Activated T-helper 9 cell treated with anti-CD3 and anti-CD28 coated beads, Interleukin-2, amount 50 U/mL, for 16 hours (primary cell): ENCODE measurements around the gene HPRT1.

Source experiments
- DNase-seq: peaks from one replicate; pipeline ENCODE4 v3.0.0-alpha.2; 2020; ENCODE audit warnings: low read depth

HPRT1 gene

DNA sequence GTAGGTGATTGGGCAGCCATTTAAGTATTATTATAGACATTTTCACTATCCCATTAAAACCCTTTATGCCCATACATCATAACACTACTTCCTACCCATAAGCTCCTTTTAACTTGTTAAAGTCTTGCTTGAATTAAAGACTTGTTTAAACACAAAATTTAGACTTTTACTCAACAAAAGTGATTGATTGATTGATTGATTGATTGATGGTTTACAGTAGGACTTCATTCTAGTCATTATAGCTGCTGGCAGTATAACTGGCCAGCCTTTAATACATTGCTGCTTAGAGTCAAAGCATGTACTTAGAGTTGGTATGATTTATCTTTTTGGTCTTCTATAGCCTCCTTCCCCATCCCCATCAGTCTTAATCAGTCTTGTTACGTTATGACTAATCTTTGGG, 16.3 kb downstream of the HPRT1 start:
- DNase-seq: no peak

DNA sequence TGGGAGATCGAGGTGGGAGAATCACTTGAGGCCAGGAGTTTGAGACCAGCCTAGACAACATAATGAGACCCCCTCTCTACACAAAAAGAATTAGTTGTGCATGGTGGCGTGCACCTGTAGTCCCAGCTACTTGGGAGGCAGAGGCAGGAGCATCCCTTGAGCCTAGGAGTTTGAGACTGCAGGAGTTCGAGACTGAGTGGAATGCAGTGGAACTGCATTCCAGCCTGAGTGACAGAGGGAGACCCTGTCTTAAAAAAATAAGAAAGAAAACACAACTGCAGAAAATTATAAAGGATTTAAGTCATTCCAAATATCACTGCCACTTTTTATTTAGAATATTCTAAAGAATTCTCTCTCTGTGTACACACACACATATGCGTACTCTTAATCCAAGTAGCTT, 18.4 kb downstream of the HPRT1 start:
- DNase-seq: no peak

DNA sequence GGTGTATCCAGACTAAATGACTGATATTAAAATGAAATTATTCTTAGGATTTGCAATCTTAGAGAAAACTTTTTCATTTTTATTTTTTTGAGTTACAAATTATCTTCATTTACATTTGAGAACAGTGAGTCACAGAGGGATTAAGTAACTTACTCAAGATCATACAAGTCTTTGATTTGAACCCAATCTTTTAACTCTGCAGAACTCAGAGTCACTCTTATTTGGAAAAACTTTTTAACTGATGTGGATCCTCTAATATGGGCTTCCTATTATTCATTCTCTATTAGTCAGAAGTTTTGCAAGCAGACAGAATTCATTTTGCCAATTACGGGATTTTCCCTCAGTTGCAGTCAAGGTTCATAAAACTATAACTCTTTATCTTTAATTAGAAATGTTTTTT, 20.1 kb downstream of the HPRT1 start:
- no peak for DNase-seq

- no peak for DNase-seq
Measured at GRCh38 chrX:134481339-134481738, 21.4 kb downstream of the HPRT1 start.

DNA sequence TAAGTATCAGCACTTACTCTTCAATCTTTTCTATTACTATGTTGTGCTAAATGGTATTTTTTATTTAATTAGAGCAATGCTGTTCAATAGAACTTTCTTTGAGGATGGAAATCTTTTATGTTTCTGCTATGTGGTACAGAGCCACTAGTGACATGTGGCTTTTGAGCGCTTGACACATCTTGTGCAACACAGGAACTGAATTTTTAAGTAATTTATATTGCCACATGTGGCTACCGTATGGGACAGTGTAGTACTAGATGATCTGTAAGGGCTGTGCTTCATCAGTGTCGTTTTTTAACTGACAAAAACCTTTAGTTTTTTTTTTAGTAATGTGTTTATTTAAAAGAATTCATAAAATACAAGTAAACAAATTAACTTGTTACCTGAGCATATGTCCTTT, 22.4 kb downstream of the HPRT1 start:
- DNase-seq: no peak

GRCh38 chrX:134484039-134484438, 24.1 kb downstream of the HPRT1 start:
- DNase-seq: no peak

DNA sequence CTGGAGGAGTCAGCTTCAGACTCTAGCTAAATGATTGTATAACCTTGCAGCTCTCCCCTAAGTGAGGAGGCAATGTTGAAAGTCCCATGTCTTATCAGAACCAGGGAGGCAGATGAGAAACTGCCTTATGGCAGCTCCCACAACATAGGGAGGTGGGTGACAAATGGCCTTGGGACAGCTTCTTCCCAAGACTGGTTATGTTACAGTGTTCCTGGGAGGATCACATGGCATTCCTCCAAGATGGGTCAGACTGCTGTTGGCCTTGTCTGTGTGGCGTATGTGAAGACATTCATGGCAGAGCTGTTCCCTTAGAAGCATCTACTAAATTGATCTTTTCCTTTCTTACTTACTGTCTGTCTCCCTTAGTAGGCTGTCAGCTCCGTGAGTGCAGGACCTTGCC, 42.0 kb downstream of the HPRT1 start:
- DNase-seq: no peak

- no peak for DNase-seq
Measured at GRCh38 chrX:134502686-134503085, 42.7 kb downstream of the HPRT1 start.

GRCh38 chrX:134512566-134512965, 52.6 kb downstream of the HPRT1 start:
- no peak for DNase-seq

DNA sequence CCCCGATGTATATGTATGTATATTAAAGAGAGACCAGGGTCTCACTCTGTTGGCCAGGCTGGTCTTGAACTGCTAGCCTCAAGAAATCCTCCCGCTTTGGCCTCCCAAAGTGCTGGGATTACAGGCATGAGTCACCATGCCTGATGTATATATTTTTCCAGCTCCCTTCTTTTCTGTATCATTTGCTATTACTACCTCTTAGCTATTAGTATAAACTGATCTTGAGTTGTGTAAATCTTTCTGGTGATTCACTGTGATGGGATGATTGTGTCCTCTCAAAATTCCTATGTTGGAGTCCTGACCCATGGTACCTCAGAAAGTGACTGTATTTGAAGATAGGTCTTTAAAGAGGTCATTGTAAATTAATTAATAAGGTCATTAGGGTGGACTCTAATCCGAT, 53.1 kb downstream of the HPRT1 start:
- DNase-seq: no peak

DNA sequence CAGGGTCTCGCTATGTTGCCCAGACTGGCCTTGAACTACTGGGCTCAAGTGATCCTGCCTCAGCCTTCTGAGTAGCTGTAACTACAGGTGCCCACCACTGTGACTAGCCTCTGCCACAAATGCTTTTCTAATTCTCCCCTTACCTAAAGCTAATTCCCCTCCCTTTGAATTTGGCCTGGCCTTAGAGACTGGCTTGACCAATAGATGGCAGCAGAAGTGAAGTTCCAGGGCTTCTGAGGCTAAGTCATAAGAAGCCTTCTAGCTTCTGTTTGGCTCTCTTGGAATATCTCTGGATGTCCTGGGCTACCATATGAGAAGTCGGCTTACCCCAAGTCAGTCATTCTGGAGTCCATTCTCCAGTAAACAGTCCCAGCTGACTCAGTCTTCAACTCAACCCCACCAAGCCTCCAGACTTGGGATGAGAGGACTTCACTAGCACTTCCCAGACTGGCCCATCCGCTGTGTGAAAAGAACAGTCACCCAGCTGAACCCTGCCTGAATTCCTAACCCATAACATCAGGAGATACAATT, 61.0 kb downstream of the HPRT1 start:
- no peak for DNase-seq

DNA sequence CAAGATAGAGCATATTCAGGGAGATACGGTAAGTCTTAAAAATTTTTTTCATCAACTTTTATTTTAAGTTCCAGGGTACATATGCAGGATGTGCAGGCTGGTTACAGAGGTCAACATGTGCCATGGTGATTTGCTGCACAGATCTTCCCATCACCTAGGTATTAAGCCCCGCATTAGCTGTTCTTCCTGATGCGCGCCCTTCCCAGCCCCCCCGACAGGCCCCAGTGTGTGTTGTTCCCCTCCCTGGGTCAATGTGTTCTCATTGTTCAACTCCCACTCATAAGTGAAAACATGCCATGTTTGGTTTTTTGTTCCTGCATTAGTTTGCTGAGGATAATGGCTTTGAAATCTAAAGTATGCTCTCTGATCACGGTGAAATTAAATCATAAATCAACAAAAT, 64.2 kb downstream of the HPRT1 start:
- no peak for DNase-seq

GRCh38 chrX:134525086-134525792, 65.3 kb downstream of the HPRT1 start:
- no peak for DNase-seq

GRCh38 chrX:134526399-134526798, 66.4 kb downstream of the HPRT1 start:
- no peak for DNase-seq

DNA sequence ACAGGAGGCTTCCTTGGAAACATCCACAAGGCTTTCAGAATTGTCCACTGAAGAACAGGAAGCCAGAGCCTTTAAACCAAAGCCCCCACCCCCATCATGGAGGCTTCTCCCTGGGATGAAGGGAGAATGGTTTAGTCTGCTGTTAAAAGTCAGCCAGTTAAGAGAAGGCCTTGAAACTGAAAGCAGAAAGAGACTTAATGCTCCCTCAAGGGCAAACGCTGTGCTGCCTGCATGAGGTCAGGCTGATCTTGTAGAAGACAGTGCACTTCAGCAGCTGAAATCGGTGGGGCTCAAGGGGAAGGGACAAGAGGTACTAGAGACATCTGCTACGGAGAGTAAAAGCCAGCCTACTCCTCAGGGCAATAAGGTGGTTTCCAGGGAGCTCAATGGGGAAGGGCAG, 69.0 kb downstream of the HPRT1 start:
- no peak for DNase-seq

DNA sequence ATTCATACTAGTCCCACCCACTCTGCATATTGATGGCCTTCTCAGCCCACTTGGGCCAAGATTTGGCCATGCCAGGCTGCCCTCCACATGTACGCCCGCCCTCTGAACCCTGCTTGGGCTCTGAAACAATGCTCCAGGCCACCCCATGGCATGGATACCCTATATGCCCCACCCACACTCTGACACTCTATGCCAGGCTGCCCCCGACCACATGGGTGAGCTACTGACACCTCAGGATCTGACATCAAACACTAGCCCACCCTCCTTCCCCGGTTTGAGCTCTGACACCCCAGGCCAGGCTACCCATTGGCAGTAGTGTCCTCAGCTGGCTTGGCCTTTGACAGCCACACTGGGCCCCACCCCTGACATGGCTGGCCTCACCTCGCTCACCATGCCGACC, 69.5 kb downstream of the HPRT1 start:
- no peak for DNase-seq

- no peak for DNase-seq
Measured at GRCh38 chrX:134530845-134531244, 70.9 kb downstream of the HPRT1 start.

DNA sequence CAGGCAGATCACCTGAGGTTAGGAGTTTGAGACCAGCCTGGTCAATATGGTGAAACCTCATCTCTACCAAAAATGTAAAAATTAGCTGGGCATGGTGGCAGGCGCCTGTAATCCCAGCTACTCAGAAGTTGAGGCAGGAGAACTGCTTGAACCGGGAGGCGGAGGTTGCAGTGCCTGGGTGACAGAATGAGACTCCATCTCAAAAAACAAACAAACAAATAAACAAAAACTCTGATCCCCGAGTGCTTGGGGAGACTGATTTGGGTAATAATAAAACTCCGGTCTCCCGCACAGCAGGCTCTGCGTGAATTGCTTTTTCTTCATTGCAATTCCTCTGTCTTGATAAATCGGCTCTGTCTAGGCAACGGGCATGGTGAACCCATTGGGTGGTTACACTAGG, 73.4 kb downstream of the HPRT1 start:
- DNase-seq: no peak

GRCh38 chrX:134533952-134534351, 74.0 kb downstream of the HPRT1 start:
- no peak for DNase-seq

- DNase-seq: no peak
Measured at GRCh38 chrX:134537179-134537955, 77.4 kb downstream of the HPRT1 start.

DNA sequence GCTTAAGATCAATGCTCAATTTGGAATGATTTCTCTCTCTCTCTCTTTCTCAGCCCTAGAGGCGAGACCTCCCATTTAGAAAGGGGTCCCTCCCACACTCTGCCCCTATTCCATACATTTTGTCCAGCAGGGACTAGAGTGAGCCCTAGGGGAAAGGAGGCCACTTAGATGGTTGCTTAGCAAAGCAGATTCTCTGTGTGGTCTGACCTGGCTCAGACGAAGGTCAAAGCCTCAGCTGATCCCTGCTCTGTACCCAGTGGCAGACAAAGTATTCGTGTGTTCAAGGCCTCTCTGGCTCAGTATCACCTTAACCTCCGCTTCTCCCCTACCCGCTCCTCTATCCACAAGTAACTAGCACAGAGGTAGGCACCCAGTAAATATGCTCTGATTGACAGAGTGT, 78.4 kb downstream of the HPRT1 start:
- no peak for DNase-seq

- DNase-seq: no peak
Measured at GRCh38 chrX:134541906-134542305, 81.9 kb downstream of the HPRT1 start.

- DNase-seq: no peak
Measured at GRCh38 chrX:134542485-134542884, 82.5 kb downstream of the HPRT1 start.

DNA sequence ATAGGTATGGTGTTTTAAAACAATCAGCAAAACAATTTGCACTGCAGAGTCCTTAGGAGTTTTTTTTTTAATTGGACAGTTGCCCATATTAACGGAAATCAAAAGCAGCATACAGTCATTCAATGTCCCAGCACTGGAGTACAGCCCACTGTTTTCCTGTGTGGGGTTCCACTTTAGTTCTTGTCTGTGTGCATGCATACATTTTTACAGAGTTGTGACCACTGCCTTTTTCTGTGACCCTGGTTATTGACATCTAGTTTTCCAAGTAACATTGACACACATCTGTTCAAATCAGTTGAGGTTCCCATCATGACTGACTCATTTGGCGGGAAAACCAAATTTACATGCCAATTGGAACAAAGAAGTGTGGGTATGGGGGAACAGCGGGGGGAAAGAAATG, 83.3 kb downstream of the HPRT1 start:
- no peak for DNase-seq
